HG03064 (cell line): ENCODE data around the gene MPPED2.

Experiments
- ATAC-seq: cut with Tn5 transposase; IDR thresholded peaks from one replicate; pipeline ENCODE4 v1.9.1; 2021; ENCODE audit warnings: low read depth; ENCODE audit not compliant: unreplicated experiment

Gene MPPED2

GRCh38 chr11:30488304-30488998, 97.7 kb downstream of the MPPED2 start:
- no peak for ATAC-seq

GRCh38 chr11:30487200-30487898, 98.8 kb downstream of the MPPED2 start:
- ATAC-seq, result no peak

GRCh38 chr11:30485756-30486155, 100.4 kb downstream of the MPPED2 start:
- ATAC-seq, result no peak

- no peak for ATAC-seq
Measured at GRCh38 chr11:30485222-30485621, 100.9 kb downstream of the MPPED2 start.

- ATAC-seq, result no peak
Measured at GRCh38 chr11:30483056-30483455, 103.1 kb downstream of the MPPED2 start.

GRCh38 chr11:30481796-30482195, 104.4 kb downstream of the MPPED2 start:
- ATAC-seq, result no peak

DNA sequence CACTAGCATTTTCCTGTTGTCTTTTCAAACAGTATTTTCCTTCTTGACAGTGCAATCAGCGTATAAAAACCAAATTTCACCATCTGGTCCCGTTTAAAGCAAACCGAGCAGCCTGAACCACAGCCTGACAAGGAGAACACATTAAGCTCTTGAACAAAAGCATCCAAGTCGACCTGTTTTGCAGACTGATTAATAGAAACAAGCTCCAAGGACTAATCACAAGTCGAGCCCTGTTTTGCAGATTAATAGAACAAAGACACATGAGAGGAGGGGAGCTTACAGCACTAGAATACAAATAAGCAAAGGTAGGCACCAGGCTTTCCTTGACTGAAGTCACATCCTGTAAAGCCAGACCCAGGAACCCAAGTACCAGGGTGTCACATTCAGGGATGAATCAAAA, 104.8 kb downstream of the MPPED2 start:
- no peak for ATAC-seq

DNA sequence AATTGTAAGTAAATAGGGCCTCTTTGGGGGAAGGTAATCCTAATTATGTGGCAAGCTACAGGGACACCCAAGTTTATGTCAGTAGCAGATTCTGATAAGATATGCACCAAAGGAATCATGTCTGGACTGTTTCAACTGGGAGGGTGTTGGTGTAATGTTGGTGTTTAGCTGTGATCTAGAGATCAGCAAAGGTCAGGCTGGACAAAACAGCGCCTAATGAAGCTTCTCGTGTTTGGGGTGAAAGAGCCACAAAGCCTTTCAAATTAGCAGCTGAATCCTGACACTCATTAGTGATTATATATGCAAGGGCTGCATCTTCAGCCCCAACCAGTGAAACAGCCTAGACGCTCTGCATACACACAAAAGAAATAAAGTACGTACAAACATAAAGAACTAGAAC, 106.3 kb downstream of the MPPED2 start:
- no peak for ATAC-seq

- ATAC-seq, result no peak
Measured at GRCh38 chr11:30478923-30479322, 107.2 kb downstream of the MPPED2 start.

- no peak for ATAC-seq
Measured at GRCh38 chr11:30477061-30477460, 109.1 kb downstream of the MPPED2 start.

- no peak for ATAC-seq
Measured at GRCh38 chr11:30474151-30474954, 111.8 kb downstream of the MPPED2 start.

- ATAC-seq, result no peak
Measured at GRCh38 chr11:30471244-30471643, 114.9 kb downstream of the MPPED2 start.

GRCh38 chr11:30468881-30469280, 117.3 kb downstream of the MPPED2 start:
- ATAC-seq, result no peak

GRCh38 chr11:30467176-30467575, 119.0 kb downstream of the MPPED2 start:
- ATAC-seq, result no peak

- ATAC-seq, result no peak
Measured at GRCh38 chr11:30465623-30466022, 120.5 kb downstream of the MPPED2 start.

GRCh38 chr11:30465192-30465591, 121.0 kb downstream of the MPPED2 start:
- ATAC-seq, result no peak

DNA sequence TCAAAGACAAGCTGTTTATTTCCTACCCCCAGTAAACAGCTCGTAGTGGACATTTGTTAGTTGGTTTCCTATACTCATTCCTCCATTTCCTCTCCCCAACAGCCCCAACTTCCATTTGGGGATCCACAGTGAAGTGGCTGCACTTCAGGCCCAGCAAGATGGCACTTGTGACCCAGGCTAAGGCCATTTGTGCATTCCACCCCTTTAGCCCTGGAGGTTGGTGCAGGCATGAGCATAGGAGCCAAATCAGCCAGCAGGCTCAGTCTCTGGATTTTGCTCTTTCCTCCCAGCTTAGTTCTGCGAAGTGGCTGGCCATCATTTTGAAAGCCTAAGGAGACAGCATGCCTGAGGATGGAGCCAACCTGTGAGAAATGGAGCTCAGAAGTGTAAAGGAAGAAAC, 122.9 kb downstream of the MPPED2 start:
- ATAC-seq, result no peak

DNA sequence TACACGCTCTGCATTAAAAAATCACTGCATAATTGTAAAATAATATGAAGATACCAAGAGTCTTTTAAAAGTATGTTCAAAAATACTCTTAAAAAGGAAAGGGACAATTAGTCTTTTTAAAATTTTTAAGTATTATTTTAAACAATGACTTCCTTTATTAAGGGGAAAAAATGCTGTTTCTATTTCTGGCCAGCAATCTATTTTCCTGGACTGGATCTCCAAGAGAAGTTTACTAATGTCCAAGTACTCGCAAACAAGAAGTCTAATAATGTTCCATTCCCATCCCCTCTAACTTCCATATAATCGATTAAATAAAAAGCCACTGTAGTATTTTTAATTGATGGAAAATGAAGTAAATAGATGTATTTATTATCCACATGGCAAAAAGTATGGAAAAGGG, 123.7 kb downstream of the MPPED2 start:
- ATAC-seq, result no peak

DNA sequence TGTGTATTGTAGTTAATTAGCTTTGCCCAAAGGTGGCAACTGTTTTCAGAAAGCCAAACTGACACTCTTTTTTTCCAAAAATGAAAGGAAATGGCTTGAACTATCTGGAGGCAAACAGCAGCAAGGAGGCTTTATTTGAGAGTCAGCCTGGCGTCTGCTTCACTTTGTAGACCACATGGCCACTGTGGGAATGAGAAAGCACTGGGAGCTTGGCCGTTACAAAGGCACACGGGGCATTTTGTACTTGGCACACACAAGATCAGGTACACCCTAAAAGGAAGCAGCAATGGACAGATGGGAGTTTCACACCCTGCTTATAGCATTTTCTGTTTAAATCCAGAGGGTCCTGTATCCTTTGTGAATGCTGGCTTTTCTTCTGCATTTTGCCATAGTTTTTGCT, 126.3 kb downstream of the MPPED2 start:
- ATAC-seq, result no peak

DNA sequence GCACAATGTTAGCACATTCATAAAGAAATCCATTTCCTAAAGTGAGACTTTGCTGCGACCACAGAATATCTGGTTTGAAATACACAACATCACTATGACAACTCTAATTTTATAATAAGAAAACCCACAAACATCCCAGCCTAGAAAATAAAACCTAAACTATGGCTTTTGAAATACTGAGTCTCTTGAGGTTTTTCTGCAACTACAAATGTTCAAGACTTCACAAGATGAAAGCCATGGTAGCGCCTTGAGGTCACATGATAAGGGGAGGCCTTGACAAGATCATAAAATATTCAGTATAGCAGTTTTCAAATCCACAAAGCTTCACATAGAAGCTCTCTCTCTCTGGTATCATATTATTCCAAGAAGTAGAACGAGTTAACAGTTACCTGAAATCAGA, 126.8 kb downstream of the MPPED2 start:
- no peak for ATAC-seq

- ATAC-seq, result no peak
Measured at GRCh38 chr11:30458541-30458940, 127.6 kb downstream of the MPPED2 start.
